ENCODE measurements around the gene NDUFAF5.
"Not testable (repeated sequence)": the region's sequence is repeated elsewhere in the genome, so short reads cannot be mapped to it uniquely, and the experiment has no call there.

Gene NDUFAF5

GRCh38 chr20:13784893-13785715, at the start of gene NDUFAF5, which contains the start of gene ESF1:
Gene NDUFAF5, plus strand, starts transcription at chr20:13785028. Its CDS starts 41 bp downstream, at chr20:13785069.
Gene ESF1, minus strand, starts transcription at chr20:13784919. Its CDS starts 1,779 bp downstream, at chr20:13783140.
- DNase-seq (ENCODE audit: low spot score) = peak; percentile 93

GRCh38 chr20:13735826-13736225, 49.0 kb upstream of the NDUFAF5 start:
- DNase-seq (ENCODE audit: low spot score) = no peak

GRCh38 chr20:13736436-13737191, 48.2 kb upstream of the NDUFAF5 start:
- no peak for DNase-seq (ENCODE audit: low spot score)

- not testable (repeated sequence) for DNase-seq (ENCODE audit: low spot score)
Measured at GRCh38 chr20:13738187-13738586, 46.6 kb upstream of the NDUFAF5 start.

- DNase-seq (ENCODE audit: low spot score) = no peak
Measured at GRCh38 chr20:13739731-13740649, 44.8 kb upstream of the NDUFAF5 start.

GRCh38 chr20:13741879-13742278, 42.9 kb upstream of the NDUFAF5 start:
- no peak for DNase-seq (ENCODE audit: low spot score)

- no peak for DNase-seq (ENCODE audit: low spot score)
Measured at GRCh38 chr20:13744352-13744751, 40.5 kb upstream of the NDUFAF5 start.

GRCh38 chr20:13745784-13746183, 39.0 kb upstream of the NDUFAF5 start:
- no peak for DNase-seq (ENCODE audit: low spot score)

GRCh38 chr20:13749811-13750210, 35.0 kb upstream of the NDUFAF5 start:
- no peak for DNase-seq (ENCODE audit: low spot score)

GRCh38 chr20:13753436-13754036, 31.3 kb upstream of the NDUFAF5 start:
- DNase-seq (ENCODE audit: low spot score) = no peak

- no peak for DNase-seq (ENCODE audit: low spot score)
Measured at GRCh38 chr20:13755809-13756208, 29.0 kb upstream of the NDUFAF5 start.

GRCh38 chr20:13756551-13756950, 28.3 kb upstream of the NDUFAF5 start:
- DNase-seq (ENCODE audit: low spot score) = no peak

GRCh38 chr20:13758884-13759283, 25.9 kb upstream of the NDUFAF5 start:
- no peak for DNase-seq (ENCODE audit: low spot score)

- not testable (repeated sequence) for DNase-seq (ENCODE audit: low spot score)
Measured at GRCh38 chr20:13760451-13760946, 24.3 kb upstream of the NDUFAF5 start.

- no peak for DNase-seq (ENCODE audit: low spot score)
Measured at GRCh38 chr20:13765299-13765698, 19.5 kb upstream of the NDUFAF5 start.

GRCh38 chr20:13765868-13766416, 18.9 kb upstream of the NDUFAF5 start:
- no peak for DNase-seq (ENCODE audit: low spot score)

GRCh38 chr20:13770141-13770540, 14.7 kb upstream of the NDUFAF5 start:
- DNase-seq (ENCODE audit: low spot score) = no peak

GRCh38 chr20:13771853-13772453, 12.9 kb upstream of the NDUFAF5 start:
- DNase-seq (ENCODE audit: low spot score) = no peak

- no peak for DNase-seq (ENCODE audit: low spot score)
Measured at GRCh38 chr20:13772529-13772928, 12.3 kb upstream of the NDUFAF5 start.

- no peak for DNase-seq (ENCODE audit: low spot score)
Measured at GRCh38 chr20:13775867-13776266, 9.0 kb upstream of the NDUFAF5 start.

- no peak for DNase-seq (ENCODE audit: low spot score)
Measured at GRCh38 chr20:13777171-13777601, 7.6 kb upstream of the NDUFAF5 start.
